Lung (tissue), 12 donors: ENCODE results near the gene DNM1L. TPM values are rescaled to one million over a fixed set of nuclear protein-coding genes. Genes with fewer than 3 reads are reported as not detected.
"Not testable (repeated sequence)": the region's sequence is repeated elsewhere in the genome, so short reads cannot be mapped to it uniquely, and the experiment has no call there.

ENCODE experiments used
- ATAC-seq: fragments of 200-7000 bp; cut with Tn5 transposase; one replicate; pipeline ENCODE4 v1.9.1; 2020; ENCODE audit warnings: moderate number of reproducible peaks; ENCODE audit not compliant: insufficient read depth, low FRiP score
- DNase-seq, 3 donors: peaks; one replicate each; pipeline ENCODE4 v3.0.0-alpha.2; 2013 to 2017
- H3K27ac ChIP-seq, 2 donors: one replicate each; pipeline ENCODE4 v1.5.1; 2013; ENCODE audit warnings: mild to moderate bottlenecking in 2 of 2, moderate library complexity in 2 of 2, control low read depth in 1 of 2, inconsistent platforms in 1 of 2, low read depth in 1 of 2, low read length in 1 of 2
- H3K27me3 ChIP-seq, 3 donors: one replicate each; pipeline ENCODE4 v1.5.1; 2013; ENCODE audit warnings: low read length in 2 of 3; ENCODE audit not compliant: control insufficient read depth in 3 of 3, insufficient read depth in 3 of 3
- H3K36me3 ChIP-seq, 4 donors: one replicate each; pipeline ENCODE4 v1.5.1; 2013; ENCODE audit warnings: low read length in 4 of 4, mild to moderate bottlenecking in 1 of 4, moderate library complexity in 1 of 4; ENCODE audit not compliant: control insufficient read depth in 4 of 4, insufficient read depth in 4 of 4
- H3K4me1 ChIP-seq, 5 donors: one replicate each; pipeline ENCODE4 v1.5.1; 2013; ENCODE audit warnings: low read length in 5 of 5, mild to moderate bottlenecking in 2 of 5, moderate library complexity in 1 of 5; ENCODE audit not compliant: control insufficient read depth in 5 of 5, insufficient read depth in 5 of 5
- H3K4me3 ChIP-seq: one replicate; pipeline ENCODE4 v1.5.1; 2013; ENCODE audit warnings: mild to moderate bottlenecking, control low read depth, moderate library complexity
- H3K9ac ChIP-seq, 2 donors: one replicate each; pipeline ENCODE4 v1.5.1; 2013; ENCODE audit warnings: low read length in 2 of 2, control low read depth in 1 of 2; ENCODE audit not compliant: insufficient read depth in 1 of 2
- H3K9me3 ChIP-seq, 4 donors: one replicate each; pipeline ENCODE4 v1.5.1; 2013; ENCODE audit warnings: low read length in 3 of 4, mild to moderate bottlenecking in 1 of 4, moderate library complexity in 1 of 4; ENCODE audit not compliant: control insufficient read depth in 4 of 4, insufficient read depth in 3 of 4
- WGBS, 2 donors: extraction: QIAGEN DNeasy Blood & Tissue Kit; methylation state at CpG; one replicate each; pipeline ENCODE4 v1.1.7; 2013; 5-methylcytosine and 5-hydroxymethylcytosine counted together
- polyA plus RNA-seq, 2 donors: library from polyadenylated mRNA; stranded (reverse); fragments of 200-250 nt; gene quantifications; one replicate each; pipeline ENCODE4 v1.2.1, GENCODE V29; 2013
- total RNA-seq, 2 donors: library from RNA; depleted of rRNA in 1 of 2; stranded (reverse); fragments of >200 nt in 1 of 2; gene quantifications; one replicate each; pipeline ENCODE4 v1.2.1, GENCODE V29; 2014 to 2021
- TF ChIP-seq, protein P1 (sequence below): IDR thresholded peaks from 2 replicates; pipeline ENCODE4 v1.5.1; 2012; ENCODE audit warnings: mild to moderate bottlenecking; ENCODE audit errors: control extremely low read depth, extremely low read depth
- donor health status: control.
- donor health status: control.
- donor health status: Bipolar disorder and iron deficiency.
- donor health status: healthy.
- donor health status: DM: yes; HTN: yes; CAD: no.

The DNM1L gene
- total and polyA plus RNA-seq, 4 donors, result 27.4 to 88.1 (median 41.0) TPM

DNA sequence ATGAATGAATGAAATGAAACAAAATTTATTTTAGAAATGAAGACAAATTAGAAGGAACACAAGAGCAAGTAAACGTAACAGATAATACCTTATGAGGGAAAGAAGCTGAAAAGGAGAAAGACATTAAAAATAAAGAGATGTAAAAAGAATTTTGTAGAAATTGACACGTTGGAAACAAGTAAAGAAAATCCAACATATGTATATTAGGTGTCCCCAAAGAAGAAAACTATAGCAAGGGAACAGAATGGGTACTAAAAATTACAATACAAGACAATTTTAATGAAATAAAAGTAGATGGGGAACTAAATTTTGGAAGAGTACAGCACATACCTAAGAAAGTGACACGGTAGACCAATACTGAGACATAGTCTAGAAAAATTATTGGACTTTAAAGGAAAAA, 16.7 kb downstream of the DNM1L start:
- Histone ChIP-seq H3K4me3 (no peak overlapping the region), H3K27me3 (no peaks in the 10 kb centered on the region), H3K27ac (no peak overlapping the region), H3K9ac (no peak overlapping the region), H3K36me3 (peaks cover 0 to 3% (median under 1%) of the 10 kb centered on the region in 4 donors), H3K9me3 (no peaks in the 10 kb centered on the region), H3K4me1 (peaks cover 0 to 9% (median 0%) of the 10 kb centered on the region in 5 donors)
- DNase-seq (no peak), ATAC-seq (no peak)
- WGBS, 2 donors, result 97 to 98% methylated on average over 3 of the region's 3 CpGs
- TF ChIP-seq, protein P1, sequence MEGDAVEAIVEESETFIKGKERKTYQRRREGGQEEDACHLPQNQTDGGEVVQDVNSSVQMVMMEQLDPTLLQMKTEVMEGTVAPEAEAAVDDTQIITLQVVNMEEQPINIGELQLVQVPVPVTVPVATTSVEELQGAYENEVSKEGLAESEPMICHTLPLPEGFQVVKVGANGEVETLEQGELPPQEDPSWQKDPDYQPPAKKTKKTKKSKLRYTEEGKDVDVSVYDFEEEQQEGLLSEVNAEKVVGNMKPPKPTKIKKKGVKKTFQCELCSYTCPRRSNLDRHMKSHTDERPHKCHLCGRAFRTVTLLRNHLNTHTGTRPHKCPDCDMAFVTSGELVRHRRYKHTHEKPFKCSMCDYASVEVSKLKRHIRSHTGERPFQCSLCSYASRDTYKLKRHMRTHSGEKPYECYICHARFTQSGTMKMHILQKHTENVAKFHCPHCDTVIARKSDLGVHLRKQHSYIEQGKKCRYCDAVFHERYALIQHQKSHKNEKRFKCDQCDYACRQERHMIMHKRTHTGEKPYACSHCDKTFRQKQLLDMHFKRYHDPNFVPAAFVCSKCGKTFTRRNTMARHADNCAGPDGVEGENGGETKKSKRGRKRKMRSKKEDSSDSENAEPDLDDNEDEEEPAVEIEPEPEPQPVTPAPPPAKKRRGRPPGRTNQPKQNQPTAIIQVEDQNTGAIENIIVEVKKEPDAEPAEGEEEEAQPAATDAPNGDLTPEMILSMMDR, result no peak

DNA sequence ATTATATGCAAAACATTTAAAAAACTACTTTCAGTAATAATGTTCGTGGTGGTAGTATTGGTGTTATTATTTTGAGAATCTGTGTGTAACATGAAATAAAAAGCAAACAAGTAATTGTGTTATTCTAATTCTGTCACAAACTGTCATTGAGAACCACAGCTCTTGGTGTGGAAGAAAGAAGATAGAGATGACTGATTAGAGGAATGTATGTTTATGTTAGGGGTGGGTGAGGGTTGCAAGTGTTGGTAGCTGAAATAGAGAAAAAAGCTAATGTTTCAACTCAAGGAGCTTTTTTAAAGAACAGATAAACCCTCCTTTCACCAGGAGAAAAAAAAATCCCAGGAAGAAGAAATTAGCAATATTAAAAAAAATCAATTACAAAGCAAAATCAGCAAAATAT, 18.3 kb downstream of the DNM1L start:
- ATAC-seq, result no peak

DNA sequence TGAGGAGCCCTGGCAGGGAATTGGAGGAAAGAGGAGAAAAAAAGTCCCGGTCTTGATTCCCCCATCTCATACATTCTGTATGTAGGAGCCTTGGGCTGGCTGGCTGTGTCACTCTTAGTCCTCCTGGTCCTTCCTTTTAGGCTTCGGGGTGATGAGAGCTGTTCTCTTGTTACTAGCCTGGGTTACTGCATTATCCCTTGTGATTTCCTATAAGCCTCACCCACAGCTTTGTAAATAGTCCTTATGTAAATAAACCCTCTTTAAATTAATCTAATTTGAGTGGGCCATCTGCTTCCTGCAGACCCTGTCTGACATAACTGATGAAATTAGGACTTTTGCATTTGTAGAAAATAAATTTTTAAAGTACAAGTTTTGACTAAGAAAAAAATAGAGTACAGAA, 19.2 kb downstream of the DNM1L start:
- no peaks in the 10 kb centered on the region for H3K27me3 ChIP-seq
- H3K27ac ChIP-seq, result no peak overlapping the region
- DNase-seq (no peak), ATAC-seq (no peak)
- 53 to 71% methylated on average over 2 of the region's 2 CpGs for WGBS, 2 donors
- no peaks in the 10 kb centered on the region for H3K9me3 ChIP-seq
- H3K9ac ChIP-seq, result no peak overlapping the region
- peaks cover 0 to 6% (median 0%) of the 10 kb centered on the region in 5 donors for H3K4me1 ChIP-seq
- no peak overlapping the region for H3K4me3 ChIP-seq
- TF ChIP-seq, protein P1, result no peak
- H3K36me3 ChIP-seq, result peaks cover 0 to 3% (median under 1%) of the 10 kb centered on the region in 4 donors

More for the DNA sequence above, 18.3 kb downstream of the DNM1L start:
- Histone ChIP-seq H3K27me3 (no peaks in the 10 kb centered on the region), H3K9me3 (no peaks in the 10 kb centered on the region), H3K4me3 (no peak overlapping the region), H3K9ac (no peak overlapping the region), H3K4me1 (peaks cover 0 to 6% (median 0%) of the 10 kb centered on the region in 5 donors), H3K36me3 (peaks cover 0 to 3% (median under 1%) of the 10 kb centered on the region in 4 donors), H3K27ac (no peak overlapping the region)
- WGBS, 2 donors, result 76 to 90% methylated on average over 1 of the region's 1 CpG
- no peak for DNase-seq
- TF ChIP-seq, protein P1, result no peak

DNA sequence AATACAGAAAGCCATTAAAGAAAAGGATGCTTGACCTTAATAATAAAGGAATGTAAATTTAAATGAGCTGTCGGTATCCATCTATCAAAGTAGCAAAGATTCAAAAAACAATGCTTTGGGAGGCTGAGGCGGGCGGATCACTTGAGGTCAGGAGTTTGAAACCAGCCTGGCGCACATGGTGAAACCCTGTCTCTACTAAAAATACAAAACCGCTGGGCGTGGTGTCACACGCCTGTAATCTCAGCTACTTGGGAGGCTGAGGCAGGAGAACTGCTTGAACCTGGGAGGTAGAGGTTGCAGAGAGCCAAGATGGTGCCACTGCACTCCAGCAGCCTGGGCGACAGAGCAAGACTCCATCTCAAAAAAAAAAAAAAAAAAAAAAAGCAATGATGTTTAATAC, 20.3 kb downstream of the DNM1L start:
- ATAC-seq, result not testable (repeated sequence)
- 94% methylated on average over 8 of the region's 8 CpGs for WGBS, 2 donors

More for the DNA sequence above, 20.3 kb downstream of the DNM1L start:
- DNase-seq, H3K27ac ChIP-seq, H3K36me3 ChIP-seq, H3K4me1 ChIP-seq, H3K4me3 ChIP-seq, H3K9ac ChIP-seq, H3K27me3 ChIP-seq, H3K9me3 ChIP-seq: not testable (repeated sequence)
